Measurements from ENCODE around the gene PPFIBP2.

The PPFIBP2 gene

GRCh38 chr11:7490054-7490453 lies 23.7 kb upstream of the PPFIBP2 start:
- TF ChIP-seq CTCF (IDR thresholded peaks at IDR 0.05): no peak

- no peak for TF ChIP-seq CTCF (IDR thresholded peaks at IDR 0.05)
Measured at GRCh38 chr11:7490535-7490934, 23.3 kb upstream of the PPFIBP2 start.

GRCh38 chr11:7492253-7492652 lies 21.5 kb upstream of the PPFIBP2 start:
- no peak for TF ChIP-seq CTCF (IDR thresholded peaks at IDR 0.05)

GRCh38 chr11:7493670-7494069 lies 20.1 kb upstream of the PPFIBP2 start:
- no peak for TF ChIP-seq CTCF (IDR thresholded peaks at IDR 0.05)

GRCh38 chr11:7494086-7494745 lies 19.6 kb upstream of the PPFIBP2 start:
- TF ChIP-seq CTCF (IDR thresholded peaks at IDR 0.05): no peak

GRCh38 chr11:7495882-7496551 lies 17.8 kb upstream of the PPFIBP2 start:
- no peak for TF ChIP-seq CTCF (IDR thresholded peaks at IDR 0.05)

GRCh38 chr11:7498193-7498592 lies 15.6 kb upstream of the PPFIBP2 start:
- TF ChIP-seq CTCF (IDR thresholded peaks at IDR 0.05): no peak

All from LNCAP (cell line).